ENCODE measurements around the gene RBBP5.

Gene RBBP5

DNA sequence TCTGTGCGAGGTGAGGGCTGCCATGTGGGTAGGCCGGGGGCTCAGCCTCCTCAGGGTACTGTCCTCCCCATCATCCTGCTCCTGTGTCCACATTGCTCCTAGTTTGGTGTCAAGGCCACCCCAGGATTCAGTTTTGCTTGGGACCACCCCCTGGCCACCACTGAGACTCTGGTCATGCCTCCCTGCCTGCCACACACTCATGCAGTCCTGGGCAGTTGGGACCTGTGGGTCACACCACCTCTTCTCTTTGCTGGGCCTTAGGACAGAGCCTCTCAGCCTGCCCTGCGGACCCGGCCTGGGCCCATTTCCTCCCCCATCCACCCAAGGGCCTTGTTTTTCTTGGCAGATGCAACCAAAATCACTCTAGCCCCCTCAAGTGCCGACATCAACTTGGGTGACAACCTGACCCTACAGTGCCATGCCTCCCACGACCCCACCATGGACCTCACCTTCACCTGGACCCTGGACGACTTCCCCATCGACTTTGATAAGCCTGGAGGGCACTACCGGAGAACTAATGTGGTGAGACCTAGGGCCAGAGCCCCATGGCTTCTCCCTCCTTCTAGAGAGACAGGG, 56.9 kb downstream of the RBBP5 start:
- TF ChIP-seq TAF1 (IDR thresholded peaks at IDR 0.05; ENCODE audit: low read depth) (no peak), MAX (IDR thresholded peaks at IDR 0.05) (no peak), YY1 (IDR thresholded peaks at IDR 0.05; ENCODE audit: low read depth) (no peak), CREB1 (IDR thresholded peaks at IDR 0.05; ENCODE audit: low read depth) (no peak), EGR1 (IDR thresholded peaks at IDR 0.05) (no peak), RAD21 (IDR thresholded peaks at IDR 0.05; ENCODE audit: low read depth) (no peak), FOXM1 (IDR thresholded peaks at IDR 0.05; ENCODE audit: borderline replicate concordance, low read depth) (no peak), NFIC (IDR thresholded peaks at IDR 0.05) (no peak), TCF12 (IDR thresholded peaks at IDR 0.05; ENCODE audit: low read depth) (no peak), CEBPB (IDR thresholded peaks at IDR 0.05) (no peak), REST (IDR thresholded peaks at IDR 0.05; ENCODE audit: low read depth) (no peak), TEAD4 (IDR thresholded peaks at IDR 0.05) (no peak), EP300 (IDR thresholded peaks at IDR 0.05; ENCODE audit: borderline replicate concordance) (no peak), ZBTB7A (IDR thresholded peaks at IDR 0.05; ENCODE audit: low read depth) (no peak)
- TF ChIP-seq, protein P1, sequence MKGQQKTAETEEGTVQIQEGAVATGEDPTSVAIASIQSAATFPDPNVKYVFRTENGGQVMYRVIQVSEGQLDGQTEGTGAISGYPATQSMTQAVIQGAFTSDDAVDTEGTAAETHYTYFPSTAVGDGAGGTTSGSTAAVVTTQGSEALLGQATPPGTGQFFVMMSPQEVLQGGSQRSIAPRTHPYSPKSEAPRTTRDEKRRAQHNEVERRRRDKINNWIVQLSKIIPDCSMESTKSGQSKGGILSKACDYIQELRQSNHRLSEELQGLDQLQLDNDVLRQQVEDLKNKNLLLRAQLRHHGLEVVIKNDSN (IDR thresholded peaks at IDR 0.05) = no peak

- no peak for TF ChIP-seq ZBTB7A (IDR thresholded peaks at IDR 0.05; ENCODE audit: low read depth)
- no peak for TF ChIP-seq CREB1 (IDR thresholded peaks at IDR 0.05; ENCODE audit: low read depth)
- TF ChIP-seq TEAD4 (IDR thresholded peaks at IDR 0.05) = no peak
- TF ChIP-seq YY1 (IDR thresholded peaks at IDR 0.05; ENCODE audit: low read depth) = no peak
- no peak for TF ChIP-seq EGR1 (IDR thresholded peaks at IDR 0.05)
- TF ChIP-seq TCF12 (IDR thresholded peaks at IDR 0.05; ENCODE audit: low read depth) = no peak
- no peak for TF ChIP-seq TAF1 (IDR thresholded peaks at IDR 0.05; ENCODE audit: low read depth)
- no peak for TF ChIP-seq NFIC (IDR thresholded peaks at IDR 0.05)
- TF ChIP-seq, protein P1 (IDR thresholded peaks at IDR 0.05) = no peak
- TF ChIP-seq REST (IDR thresholded peaks at IDR 0.05; ENCODE audit: low read depth) = no peak
- TF ChIP-seq MAX (IDR thresholded peaks at IDR 0.05) = no peak
These were observed 57.5 kb downstream of the RBBP5 start for GRCh38 chr1:205064301-205064700.

DNA sequence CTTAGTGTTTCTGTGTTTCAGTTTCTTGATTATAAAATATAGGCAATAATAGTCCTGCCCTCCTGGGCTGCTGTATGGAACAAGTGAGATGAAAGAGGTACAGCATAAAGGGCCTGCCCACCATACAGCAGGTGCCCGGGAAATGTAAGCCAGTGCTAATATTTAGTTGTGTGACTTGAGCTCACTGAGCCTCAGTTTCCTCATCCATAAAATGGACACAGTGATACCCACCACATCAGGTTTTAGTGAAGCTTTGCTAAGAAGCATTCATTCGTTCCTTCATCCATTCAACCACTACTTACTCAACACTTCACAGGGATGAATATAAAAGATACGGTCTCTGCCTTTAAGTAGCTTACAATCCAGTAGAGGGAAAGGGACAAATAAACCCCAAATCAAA, 58.9 kb downstream of the RBBP5 start:
- TF ChIP-seq ZBTB7A (IDR thresholded peaks at IDR 0.05; ENCODE audit: low read depth) (no peak), CEBPB (IDR thresholded peaks at IDR 0.05) (no peak), FOXM1 (IDR thresholded peaks at IDR 0.05; ENCODE audit: borderline replicate concordance, low read depth) (no peak), NFIC (IDR thresholded peaks at IDR 0.05) (no peak), REST (IDR thresholded peaks at IDR 0.05; ENCODE audit: low read depth) (no peak), TEAD4 (IDR thresholded peaks at IDR 0.05) (no peak), EP300 (IDR thresholded peaks at IDR 0.05; ENCODE audit: borderline replicate concordance) (no peak), TCF12 (IDR thresholded peaks at IDR 0.05; ENCODE audit: low read depth) (no peak), RAD21 (IDR thresholded peaks at IDR 0.05; ENCODE audit: low read depth) (no peak), CREB1 (IDR thresholded peaks at IDR 0.05; ENCODE audit: low read depth) (no peak), YY1 (IDR thresholded peaks at IDR 0.05; ENCODE audit: low read depth) (no peak)
- TF ChIP-seq, protein P1 (IDR thresholded peaks at IDR 0.05) = no peak

GRCh38 chr1:205062319-205062718, 59.5 kb downstream of the RBBP5 start:
- TF ChIP-seq TEAD4 (IDR thresholded peaks at IDR 0.05) (no peak), YY1 (IDR thresholded peaks at IDR 0.05; ENCODE audit: low read depth) (no peak), NFIC (IDR thresholded peaks at IDR 0.05) (no peak), TCF12 (IDR thresholded peaks at IDR 0.05; ENCODE audit: low read depth) (no peak), EGR1 (IDR thresholded peaks at IDR 0.05) (no peak), CEBPB (IDR thresholded peaks at IDR 0.05) (no peak), FOXM1 (IDR thresholded peaks at IDR 0.05; ENCODE audit: borderline replicate concordance, low read depth) (no peak), RAD21 (IDR thresholded peaks at IDR 0.05; ENCODE audit: low read depth) (no peak), CREB1 (IDR thresholded peaks at IDR 0.05; ENCODE audit: low read depth) (no peak), TAF1 (IDR thresholded peaks at IDR 0.05; ENCODE audit: low read depth) (no peak), EP300 (IDR thresholded peaks at IDR 0.05; ENCODE audit: borderline replicate concordance) (no peak), REST (IDR thresholded peaks at IDR 0.05; ENCODE audit: low read depth) (no peak), ZBTB7A (IDR thresholded peaks at IDR 0.05; ENCODE audit: low read depth) (no peak)
- TF ChIP-seq, protein P1 (IDR thresholded peaks at IDR 0.05) = no peak
